K562 (cell line): ENCODE data around the gene NAGLU. TPM values are rescaled to one million over a fixed set of nuclear protein-coding genes. Genes with fewer than 3 reads are reported as not detected.

Experiments used
- ATAC-seq: fragments of 200-7000 bp; cut with Tn5 transposase; 3 replicates; pipeline ENCODE4 v1.9.1; 2020; ENCODE audit warnings: moderate library complexity
- BruUV-seq: library from RNA; stranded (reverse); fragments of 400-500 nt; replicated peaks from 2 replicates; lab custom pipeline; 2021; lab: Mats Ljungman, UMichigan
- CTCF ChIA-PET: fragments of 300-600 bp; formaldehyde crosslinking; extraction: SDS; loops from one replicate; lab custom pipeline; 2021; ENCODE audit warnings: low intra/inter-chr PET ratio; lab: Yijun Ruan, JAX
- POLR2A ChIA-PET: fragments of 300-600, 350-650 bp; sonication (Branson Sonifier 250); formaldehyde crosslinking; extraction: SDS; loops from one replicate; lab custom pipeline; 2021; ENCODE audit warnings: antibody characterized with exemption, inconsistent platforms; lab: Yijun Ruan, JAX
- DNase-seq, 4 experiments: peaks; one replicate each; pipeline versions ENCODE4 v3.0.0 to v3.0.0-alpha.2; 2011 to 2018; ENCODE audit warnings: low spot score in 3 of 4, mixed read lengths in 3 of 4; ENCODE audit errors: extremely low read depth in 1 of 4
- FAIRE-seq: peaks from 2 replicates; lab custom pipeline; 2011; peaks lifted over from hg19 to GRCh38; lab: Jason Lieb, UNC
- H2AFZ ChIP-seq: 2 replicates; pipeline ENCODE4 v1.6.0; 2011; ENCODE audit warnings: low read depth, low read length, control low read depth, inconsistent platforms
- H3K27ac ChIP-seq: fragments of 200-600 bp; 3 replicates; pipeline ENCODE4 v1.8.0; 2011; ENCODE audit warnings: low read depth, mild to moderate bottlenecking, control low read depth, inconsistent platforms, low read length, moderate library complexity, mixed read lengths; ENCODE audit errors: extremely low read depth
- H3K27me3 ChIP-seq, 2 experiments: fragments of 300-600 bp in 1 of 2; 2 replicates in 1 of 2; 3 replicates in 1 of 2; pipeline versions ENCODE4 v1.6.0 to v1.8.0; 2011; ENCODE audit warnings: inconsistent platforms in 2 of 2, low read length in 2 of 2, mild to moderate bottlenecking in 1 of 2, mixed read lengths in 1 of 2, moderate library complexity in 1 of 2; ENCODE audit not compliant: control insufficient read depth in 2 of 2, insufficient read depth in 2 of 2
- H3K36me3 ChIP-seq: fragments of 300-600 bp; 3 replicates; pipeline ENCODE4 v1.8.0; 2011; ENCODE audit warnings: mild to moderate bottlenecking, low read length, inconsistent platforms; ENCODE audit not compliant: control insufficient read depth, insufficient read depth
- H3K4me1 ChIP-seq, 2 experiments: fragments of 200-600 bp in 1 of 2; replicated peaks in 1 of 2; 2 replicates in 1 of 2; 3 replicates in 1 of 2; pipeline versions ENCODE4 v1.5.1 to v1.8.0; 2011; ENCODE audit warnings: inconsistent platforms in 2 of 2, low read length in 2 of 2, mild to moderate bottlenecking in 1 of 2, mixed read lengths in 1 of 2, moderate library complexity in 1 of 2; ENCODE audit not compliant: control insufficient read depth in 2 of 2, insufficient read depth in 2 of 2
- H3K4me2 ChIP-seq: 2 replicates; pipeline ENCODE4 v1.6.1; 2011; ENCODE audit warnings: low read length, control low read depth, inconsistent platforms, mixed read lengths; ENCODE audit not compliant: insufficient read depth
- H3K4me3 ChIP-seq: fragments of 200-600 bp; sonication (generic), shearing (Covaris generic); 2 replicates; pipeline ENCODE4 v1.5.1; 2016; ENCODE audit warnings: control low read depth, inconsistent platforms
- H3K79me2 ChIP-seq: fragments of 200-600 bp; 3 replicates; pipeline ENCODE4 v1.8.0; 2011; ENCODE audit warnings: low read length, inconsistent platforms; ENCODE audit not compliant: control insufficient read depth, insufficient read depth
- H3K9ac ChIP-seq, 2 experiments: 2 replicates each; pipeline versions ENCODE4 v1.6.0 to v1.6.1; 2011; ENCODE audit warnings: low read depth in 2 of 2, low read length in 2 of 2, control low read depth in 1 of 2, inconsistent platforms in 1 of 2, mild to moderate bottlenecking in 1 of 2, mixed read lengths in 1 of 2; ENCODE audit not compliant: insufficient read depth in 1 of 2
- H3K9me1 ChIP-seq: one replicate; pipeline ENCODE4 v1.6.0; 2011; ENCODE audit warnings: inconsistent platforms, mild to moderate bottlenecking, low read length, moderate library complexity; ENCODE audit not compliant: control insufficient read depth, insufficient read depth
- H3K9me3 ChIP-seq: replicated peaks from 2 replicates; pipeline ENCODE4 v1.5.1; 2011; ENCODE audit warnings: low read depth, low read length, inconsistent platforms; ENCODE audit not compliant: control insufficient read depth, insufficient read depth
- H4K20me1 ChIP-seq: replicated peaks from 2 replicates; pipeline ENCODE4 v1.6.1; 2011; ENCODE audit warnings: low read length, inconsistent platforms, mixed read lengths; ENCODE audit not compliant: control insufficient read depth, insufficient read depth
- BRD9 ChIP-seq: fragments of 450-650 bp; IDR thresholded peaks from 2 replicates; pipeline ENCODE4 v1.6.1; 2018; ENCODE audit warnings: low read depth; ENCODE audit not compliant: partially characterized antibody
- CCAR2 ChIP-seq: fragments of 200-400 bp; formaldehyde crosslinking; IDR thresholded peaks from 2 replicates; pipeline ENCODE4 v1.6.1; 2017; ENCODE audit warnings: mild to moderate bottlenecking, low read depth, low read length
- CCNT2 ChIP-seq: IDR thresholded peaks from 2 replicates; pipeline ENCODE4 v1.6.1; 2011; ENCODE audit warnings: borderline replicate concordance, low read depth, mild to moderate bottlenecking, moderate library complexity, mixed read lengths, low read length; ENCODE audit not compliant: insufficient read length; ENCODE audit errors: extremely low read depth
- CEBPG ChIP-seq, 3 experiments: fragments of 200-800 bp in 1 of 3; sonication (Bioruptor generic) in 1 of 3; sonication (generic) in 1 of 3; formaldehyde crosslinking in 1 of 3; IDR thresholded peaks in 2 of 3; conservative IDR thresholded peaks in 1 of 3; 2 replicates each; pipeline versions ENCODE4 v1.6.1 to v1.8.0; 2016 to 2022; ENCODE audit warnings: missing compliant biosample characterization in 2 of 3, missing genetic modification characterization in 2 of 3, mild to moderate bottlenecking in 1 of 3, missing genetic modification reagents in 1 of 3
- ERF ChIP-seq: fragments of 450-650 bp; formaldehyde crosslinking; IDR thresholded peaks from 2 replicates; pipeline ENCODE4 v1.4.0; 2020; ENCODE audit warnings: mild to moderate bottlenecking, mixed read lengths
- MTF1 ChIP-seq: fragments of 250-450 bp; sonication (Bioruptor Pico); IDR thresholded peaks from 2 replicates; pipeline ENCODE4 v1.9.0; 2021; ENCODE audit warnings: moderate library complexity, mild to moderate bottlenecking, inconsistent platforms, borderline replicate concordance
- PHB2 ChIP-seq: fragments of 450-650 bp; IDR thresholded peaks from 2 replicates; pipeline ENCODE4 v1.6.1; 2017; ENCODE audit warnings: low read depth
- RBM39 ChIP-seq: fragments of 200-400 bp; formaldehyde crosslinking; optimal IDR thresholded peaks from 2 replicates; pipeline ENCODE3; 2018; ENCODE audit warnings: low read depth, low read length
- TGIF2 ChIP-seq: sonication (generic); formaldehyde crosslinking; IDR thresholded peaks from 2 replicates; pipeline ENCODE4 v1.8.1; 2022; ENCODE audit warnings: mild to moderate bottlenecking, missing genetic modification reagents, moderate library complexity
- XRCC3 ChIP-seq: fragments of 450-650 bp; IDR thresholded peaks from 2 replicates; pipeline ENCODE4 v1.6.1; 2017; ENCODE audit warnings: mild to moderate bottlenecking, moderate library complexity
- ZNF507 ChIP-seq: conservative IDR thresholded peaks from 2 replicates; pipeline ENCODE4 v1.6.1; 2017; ENCODE audit warnings: missing genetic modification characterization, missing compliant biosample characterization
- WGBS: fragments of 100-300 bp; shearing (Covaris generic); methylation state at CpG from one replicate; pipeline ENCODE4 v1.1.6; 2016; ENCODE audit warnings: low coverage, mixed read lengths; ENCODE audit not compliant: insufficient coverage; ENCODE audit errors: missing lambda C conversion rate; 5-methylcytosine and 5-hydroxymethylcytosine counted together
- in situ Hi-C: fragments of 300-500 bp; cut with MboI; formaldehyde crosslinking; loops from 4 replicates; pipeline ENCODE4 v1.15.0; 2018; ENCODE audit warnings: inconsistent platforms, mixed read lengths
- intact Hi-C: fragments of 100-400 bp; cut with micrococcal nuclease; formaldehyde crosslinking; loops from 2 replicates; pipeline ENCODE4 v1.14.2; 2022
- polyA plus RNA-seq, 8 experiments: library from polyadenylated mRNA; depleted of rRNA in 4 of 8; stranded (reverse) in 5 of 8; unstranded in 3 of 8; fragments of >200 nt; fragmentation: Nextera tagmentation in 2 of 8; fragmentation: Illumina TruSeq in 1 of 8; extraction: Ambion mirVana in 2 of 8; extraction: Trizol in 1 of 8; gene quantifications; 2 replicates each; pipeline versions ENCODE4 v1.2.1 to v1.2.3, GENCODE V29; 2011 to 2014; ENCODE audit warnings: inconsistent platforms in 1 of 8, missing spikeins in 1 of 8
- total RNA-seq, 7 experiments: library from RNA; depleted of rRNA in 6 of 7; stranded (reverse); fragments of >200 nt in 6 of 7; fragmentation: Illumina TruSeq in 2 of 7; extraction: Trizol in 2 of 7; gene quantifications; 2 replicates each; pipeline versions ENCODE4 v1.2.1 to v1.2.3, GENCODE V29; 2011 to 2021; ENCODE audit warnings: low replicate concordance in 1 of 7
- TF ChIP-seq, protein P1 (sequence below): sonication (generic); formaldehyde crosslinking; IDR thresholded peaks from 2 replicates; pipeline ENCODE4 v1.8.1; 2023; ENCODE audit warnings: mild to moderate bottlenecking, missing genetic modification reagents
- TF ChIP-seq, protein P2 (sequence below): sonication (generic); formaldehyde crosslinking; IDR thresholded peaks from 2 replicates; pipeline ENCODE4 v1.9.0; 2022; ENCODE audit warnings: mild to moderate bottlenecking, missing genetic modification reagents
- TF ChIP-seq, protein P3 (sequence below): sonication (generic); formaldehyde crosslinking; IDR thresholded peaks from 2 replicates; pipeline ENCODE4 v1.8.1; 2023; ENCODE audit warnings: mild to moderate bottlenecking, missing genetic modification reagents
- TF ChIP-seq, protein P4 (sequence below): sonication (generic); formaldehyde crosslinking; IDR thresholded peaks from 2 replicates; pipeline ENCODE4 v1.8.1; 2023; ENCODE audit warnings: mild to moderate bottlenecking, missing genetic modification reagents

Gene NAGLU
- total and polyA plus RNA-seq, 9 of the 15 experiments (the other 6 are each of a cell fraction or from before 2014, with no cell fraction given): 0.04 to 21.5 (median 8.5) TPM

DNA sequence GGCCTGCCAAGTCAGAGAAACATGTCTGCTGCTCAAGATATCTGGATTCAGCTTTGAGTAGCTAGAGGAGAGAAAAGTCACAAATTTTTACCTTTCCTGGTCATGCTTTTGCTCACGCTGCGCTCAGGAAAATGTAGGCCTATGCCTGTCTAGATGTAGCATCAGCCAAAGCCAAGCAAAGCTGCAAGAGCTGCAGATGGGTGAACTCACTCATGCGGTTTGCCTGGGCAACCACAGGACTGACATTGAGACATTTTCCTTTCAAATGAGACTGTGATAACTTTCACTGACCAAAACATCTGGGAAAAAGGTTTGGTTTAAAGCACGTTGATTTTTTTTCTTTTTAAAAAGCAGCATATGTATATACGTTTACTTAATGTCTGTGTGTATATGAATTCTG is 34.0 kb upstream of the NAGLU start:
- H3K4me3 ChIP-seq: no peak overlapping the region
- in situ Hi-C loops: no loop called here
- no peak for TF ChIP-seq CCNT2
- TF ChIP-seq ZNF507 (tag): no peak
- TF ChIP-seq, protein P1, sequence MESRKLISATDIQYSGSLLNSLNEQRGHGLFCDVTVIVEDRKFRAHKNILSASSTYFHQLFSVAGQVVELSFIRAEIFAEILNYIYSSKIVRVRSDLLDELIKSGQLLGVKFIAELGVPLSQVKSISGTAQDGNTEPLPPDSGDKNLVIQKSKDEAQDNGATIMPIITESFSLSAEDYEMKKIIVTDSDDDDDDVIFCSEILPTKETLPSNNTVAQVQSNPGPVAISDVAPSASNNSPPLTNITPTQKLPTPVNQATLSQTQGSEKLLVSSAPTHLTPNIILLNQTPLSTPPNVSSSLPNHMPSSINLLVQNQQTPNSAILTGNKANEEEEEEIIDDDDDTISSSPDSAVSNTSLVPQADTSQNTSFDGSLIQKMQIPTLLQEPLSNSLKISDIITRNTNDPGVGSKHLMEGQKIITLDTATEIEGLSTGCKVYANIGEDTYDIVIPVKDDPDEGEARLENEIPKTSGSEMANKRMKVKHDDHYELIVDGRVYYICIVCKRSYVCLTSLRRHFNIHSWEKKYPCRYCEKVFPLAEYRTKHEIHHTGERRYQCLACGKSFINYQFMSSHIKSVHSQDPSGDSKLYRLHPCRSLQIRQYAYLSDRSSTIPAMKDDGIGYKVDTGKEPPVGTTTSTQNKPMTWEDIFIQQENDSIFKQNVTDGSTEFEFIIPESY (CRISPR knock-in tag): no peak
- no peak for TF ChIP-seq CCAR2
- TF ChIP-seq, protein P2, sequence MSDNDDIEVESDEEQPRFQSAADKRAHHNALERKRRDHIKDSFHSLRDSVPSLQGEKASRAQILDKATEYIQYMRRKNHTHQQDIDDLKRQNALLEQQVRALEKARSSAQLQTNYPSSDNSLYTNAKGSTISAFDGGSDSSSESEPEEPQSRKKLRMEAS (CRISPR knock-in tag): no peak
- TF ChIP-seq, protein P3, sequence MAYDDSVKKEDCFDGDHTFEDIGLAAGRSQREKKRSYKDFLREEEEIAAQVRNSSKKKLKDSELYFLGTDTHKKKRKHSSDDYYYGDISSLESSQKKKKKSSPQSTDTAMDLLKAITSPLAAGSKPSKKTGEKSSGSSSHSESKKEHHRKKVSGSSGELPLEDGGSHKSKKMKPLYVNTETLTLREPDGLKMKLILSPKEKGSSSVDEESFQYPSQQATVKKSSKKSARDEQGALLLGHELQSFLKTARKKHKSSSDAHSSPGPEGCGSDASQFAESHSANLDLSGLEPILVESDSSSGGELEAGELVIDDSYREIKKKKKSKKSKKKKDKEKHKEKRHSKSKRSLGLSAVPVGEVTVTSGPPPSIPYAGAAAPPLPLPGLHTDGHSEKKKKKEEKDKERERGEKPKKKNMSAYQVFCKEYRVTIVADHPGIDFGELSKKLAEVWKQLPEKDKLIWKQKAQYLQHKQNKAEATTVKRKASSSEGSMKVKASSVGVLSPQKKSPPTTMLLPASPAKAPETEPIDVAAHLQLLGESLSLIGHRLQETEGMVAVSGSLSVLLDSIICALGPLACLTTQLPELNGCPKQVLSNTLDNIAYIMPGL (CRISPR knock-in tag): no peak
- TF ChIP-seq TGIF2: no peak
- no peak for TF ChIP-seq RBM39
- TF ChIP-seq ERF: no peak
- no peak for TF ChIP-seq XRCC3
- TF ChIP-seq CEBPG (CRISPR knock-in tag; IDR thresholded peaks at IDR 0.05): no peak
- no peak for TF ChIP-seq CEBPG (tag; conservative IDR thresholded peaks at IDR 0.05 in 1 of 2, IDR thresholded peaks at IDR 0.05 in 1 of 2)
- no peak for TF ChIP-seq PHB2
- TF ChIP-seq, protein P4, sequence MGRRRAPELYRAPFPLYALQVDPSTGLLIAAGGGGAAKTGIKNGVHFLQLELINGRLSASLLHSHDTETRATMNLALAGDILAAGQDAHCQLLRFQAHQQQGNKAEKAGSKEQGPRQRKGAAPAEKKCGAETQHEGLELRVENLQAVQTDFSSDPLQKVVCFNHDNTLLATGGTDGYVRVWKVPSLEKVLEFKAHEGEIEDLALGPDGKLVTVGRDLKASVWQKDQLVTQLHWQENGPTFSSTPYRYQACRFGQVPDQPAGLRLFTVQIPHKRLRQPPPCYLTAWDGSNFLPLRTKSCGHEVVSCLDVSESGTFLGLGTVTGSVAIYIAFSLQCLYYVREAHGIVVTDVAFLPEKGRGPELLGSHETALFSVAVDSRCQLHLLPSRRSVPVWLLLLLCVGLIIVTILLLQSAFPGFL (CRISPR knock-in tag): no peak
- no peak for TF ChIP-seq BRD9
- no peak for TF ChIP-seq MTF1 (CRISPR knock-in tag)

More for the DNA sequence above, 34.0 kb upstream of the NAGLU start:
- WGBS: 74% methylated on average over 5 of the region's 5 CpGs
- ChIA-PET POLR2A (interaction anchor here (1.2 kb wide), 1 partner anchor 12 kb away, joined by 3 read pairs; no protein-coding TSS in a partner anchor), CTCF (no interaction called here)
- FAIRE-seq: no peak
- Histone ChIP-seq H3K9me3 (no peaks in the 10 kb centered on the region), H3K36me3 (peaks cover 87% of the 10 kb centered on the region), H3K79me2 (no peaks in the 10 kb centered on the region), H3K4me1 (no peaks in the 10 kb centered on the region), H3K9me1 (no peaks in the 10 kb centered on the region), H3K9ac (no peak overlapping the region), H4K20me1 (no peaks in the 10 kb centered on the region), H2AFZ (no peak overlapping the region), H3K27me3 (no peaks in the 10 kb centered on the region), H3K27ac (no peak overlapping the region), H3K4me2 (no peak overlapping the region)
- no TSS peak for BruUV-seq
- no peak for ATAC-seq
- intact Hi-C loops: no loop called here
- no peak for DNase-seq
